ENCODE measurements around the gene OR2W3. TPM values are rescaled to one million over a fixed set of nuclear protein-coding genes. Genes with fewer than 3 reads are reported as not detected.
A peak's percentile ranks its signal among the peaks of the same experiment; 100 is the strongest.

The OR2W3 gene
- polyA plus RNA-seq = 0.91 TPM

GRCh38 chr1:247895163-247895637 lies at the start of gene OR2W3:
Gene OR2W3 (plus strand): TSS chr1:247895587. CDS start chr1:247895587, 0 bp downstream.
- H3K4me3 Mint-ChIP-seq = no peak within 1 kb of the TSS
- H3K27me3 Mint-ChIP-seq = no peaks in the 10 kb centered on the region
- no peak within 1 kb of the TSS for H3K27ac Mint-ChIP-seq
- peaks cover 0 to 4% (median 0%) of the 10 kb centered on the region in 3 donors for H3K9me3 Mint-ChIP-seq
- no peaks in the 10 kb centered on the region for H3K36me3 Mint-ChIP-seq
- H3K4me1 Mint-ChIP-seq = no peaks in the 10 kb centered on the region

GRCh38 chr1:247845693-247846017 lies 49.7 kb upstream of the OR2W3 start:
- no peaks in the 10 kb centered on the region for H3K9me3 Mint-ChIP-seq
- H3K27ac Mint-ChIP-seq = no peak overlapping the region
- H3K27me3 Mint-ChIP-seq = peaks cover 2% of the 10 kb centered on the region
- no peak overlapping the region for H3K4me3 Mint-ChIP-seq
- H3K36me3 Mint-ChIP-seq = no peaks in the 10 kb centered on the region
- no peaks in the 10 kb centered on the region for H3K4me1 Mint-ChIP-seq

- peaks cover 0 to 6% (median 0%) of the 10 kb centered on the region in 3 donors for H3K9me3 Mint-ChIP-seq
- peaks cover 10% of the 10 kb centered on the region for H3K27me3 Mint-ChIP-seq
- no peaks in the 10 kb centered on the region for H3K36me3 Mint-ChIP-seq
- H3K27ac Mint-ChIP-seq = no peak overlapping the region
- peaks cover 0 to 2% (median 0%) of the 10 kb centered on the region in 3 donors for H3K4me1 Mint-ChIP-seq
- H3K4me3 Mint-ChIP-seq = no peak overlapping the region
Measured at GRCh38 chr1:247848346-247848745, 47.0 kb upstream of the OR2W3 start.

- peaks cover 0 to 2% (median 0%) of the 10 kb centered on the region in 3 donors for H3K4me1 Mint-ChIP-seq
- no peak overlapping the region for H3K27ac Mint-ChIP-seq
- peaks cover 0 to 12% (median 2%) of the 10 kb centered on the region in 3 donors for H3K9me3 Mint-ChIP-seq
- H3K27me3 Mint-ChIP-seq = peaks cover 10% of the 10 kb centered on the region
- no peak overlapping the region for H3K4me3 Mint-ChIP-seq
- H3K36me3 Mint-ChIP-seq = no peaks in the 10 kb centered on the region
Measured at GRCh38 chr1:247849616-247850015, 45.8 kb upstream of the OR2W3 start.

- no peaks in the 10 kb centered on the region for H3K36me3 Mint-ChIP-seq
- peaks cover 35% of the 10 kb centered on the region for H3K27me3 Mint-ChIP-seq
- H3K4me1 Mint-ChIP-seq = peaks cover 7 to 10% (median 8%) of the 10 kb centered on the region in 3 donors
- no peak overlapping the region for H3K27ac Mint-ChIP-seq
- H3K9me3 Mint-ChIP-seq = peaks cover 0 to 12% (median 2%) of the 10 kb centered on the region in 3 donors
- peak overlapping the region in 1 of 4 donors; percentile 22 for H3K4me3 Mint-ChIP-seq
Measured at GRCh38 chr1:247854899-247855545, 40.4 kb upstream of the OR2W3 start.

GRCh38 chr1:247855911-247856310 lies 39.5 kb upstream of the OR2W3 start:
- Mint-ChIP-seq H3K4me3 (peak overlapping the region in 3 of 4 donors; percentile 6 to 41 (median 19)), H3K27me3 (peaks cover 40% of the 10 kb centered on the region), H3K36me3 (no peaks in the 10 kb centered on the region), H3K4me1 (peaks cover 7 to 10% (median 8%) of the 10 kb centered on the region in 3 donors), H3K27ac (no peak overlapping the region), H3K9me3 (peaks cover 0 to 12% (median 2%) of the 10 kb centered on the region in 3 donors)

GRCh38 chr1:247857069-247857984 lies 38.1 kb upstream of the OR2W3 start, which contains the start of gene TRIM58:
Gene TRIM58 (plus strand): TSS chr1:247857187. CDS start chr1:247857247, 60 bp downstream.
- Mint-ChIP-seq H3K4me1 (peaks cover 6 to 10% (median 7%) of the 10 kb centered on the region in 3 donors), H3K9me3 (peaks cover 0 to 9% (median 2%) of the 10 kb centered on the region in 3 donors), H3K27ac (no peak within 1 kb of the TSS), H3K36me3 (no peaks in the 10 kb centered on the region), H3K27me3 (peaks cover 38% of the 10 kb centered on the region), H3K4me3 (peak within 1 kb of the TSS; percentile 48 to 92 (median 76))

GRCh38 chr1:247857985-247858619 lies 37.3 kb upstream of the OR2W3 start:
- H3K9me3 Mint-ChIP-seq = peaks cover 0 to 9% (median 2%) of the 10 kb centered on the region in 3 donors
- no peak overlapping the region for H3K27ac Mint-ChIP-seq
- H3K4me1 Mint-ChIP-seq = peaks cover 6 to 10% (median 7%) of the 10 kb centered on the region in 3 donors
- no peaks in the 10 kb centered on the region for H3K36me3 Mint-ChIP-seq
- peaks cover 37% of the 10 kb centered on the region for H3K27me3 Mint-ChIP-seq
- H3K4me3 Mint-ChIP-seq = peak overlapping the region; percentile 48 to 92 (median 76)

- H3K27me3 Mint-ChIP-seq = peaks cover 22% of the 10 kb centered on the region
- no peaks in the 10 kb centered on the region for H3K36me3 Mint-ChIP-seq
- no peaks in the 10 kb centered on the region for H3K9me3 Mint-ChIP-seq
- no peak overlapping the region for H3K27ac Mint-ChIP-seq
- no peak overlapping the region for H3K4me3 Mint-ChIP-seq
- H3K4me1 Mint-ChIP-seq = peaks cover 3 to 5% (median 5%) of the 10 kb centered on the region in 3 donors
Measured at GRCh38 chr1:247862756-247863155, 32.6 kb upstream of the OR2W3 start.

GRCh38 chr1:247864644-247865043 lies 30.7 kb upstream of the OR2W3 start:
- Mint-ChIP-seq H3K9me3 (peaks cover 0 to 2% (median 0%) of the 10 kb centered on the region in 3 donors), H3K27ac (no peak overlapping the region)

GRCh38 chr1:247865416-247865815 lies 30.0 kb upstream of the OR2W3 start:
- no peak overlapping the region for H3K27ac Mint-ChIP-seq

More at GRCh38 chr1:247864644-247865043, 30.7 kb upstream of the OR2W3 start:
- Mint-ChIP-seq H3K4me1 (no peaks in the 10 kb centered on the region), H3K36me3 (no peaks in the 10 kb centered on the region), H3K4me3 (no peak overlapping the region), H3K27me3 (peaks cover 10% of the 10 kb centered on the region)

GRCh38 chr1:247883346-247883745 lies 12.0 kb upstream of the OR2W3 start:
- Mint-ChIP-seq H3K4me1 (no peaks in the 10 kb centered on the region), H3K9me3 (peaks cover 0 to 1% (median 0%) of the 10 kb centered on the region in 3 donors), H3K27me3 (peaks cover 1% of the 10 kb centered on the region), H3K4me3 (no peak overlapping the region), H3K27ac (no peak overlapping the region), H3K36me3 (no peaks in the 10 kb centered on the region)

More at GRCh38 chr1:247865416-247865815, 30.0 kb upstream of the OR2W3 start:
- Mint-ChIP-seq H3K27me3 (peaks cover 8% of the 10 kb centered on the region), H3K9me3 (peaks cover 0 to 5% (median 0%) of the 10 kb centered on the region in 3 donors), H3K4me1 (no peaks in the 10 kb centered on the region), H3K36me3 (no peaks in the 10 kb centered on the region), H3K4me3 (no peak overlapping the region)

GRCh38 chr1:247884797-247885413 lies 10.5 kb upstream of the OR2W3 start:
- no peaks in the 10 kb centered on the region for H3K4me1 Mint-ChIP-seq
- no peaks in the 10 kb centered on the region for H3K36me3 Mint-ChIP-seq
- H3K27me3 Mint-ChIP-seq = no peaks in the 10 kb centered on the region
- H3K27ac Mint-ChIP-seq = no peak overlapping the region
- H3K9me3 Mint-ChIP-seq = no peaks in the 10 kb centered on the region
- H3K4me3 Mint-ChIP-seq = no peak overlapping the region

GRCh38 chr1:247895976-247896375 lies 589 bp downstream of the OR2W3 start:
- H3K27ac Mint-ChIP-seq = no peak overlapping the region
- H3K27me3 Mint-ChIP-seq = no peaks in the 10 kb centered on the region
- peaks cover 0 to 4% (median 0%) of the 10 kb centered on the region in 3 donors for H3K9me3 Mint-ChIP-seq
- H3K4me1 Mint-ChIP-seq = no peaks in the 10 kb centered on the region
- no peaks in the 10 kb centered on the region for H3K36me3 Mint-ChIP-seq
- no peak overlapping the region for H3K4me3 Mint-ChIP-seq
